ENCODE measurements around the gene GOLPH3. TPM values are rescaled to one million over a fixed set of nuclear protein-coding genes. Genes with fewer than 3 reads are reported as not detected.
A peak's percentile ranks its signal among the peaks of the same experiment; 100 is the strongest.

The GOLPH3 gene
- total RNA-seq, 1 experiment from 2014 or later = 98.7 TPM

- H4K20me1 ChIP-seq (ENCODE audit: control insufficient read depth, insufficient read depth, insufficient read length) = no peaks in the 10 kb centered on the region
- no peaks in the 10 kb centered on the region for H3K9me3 ChIP-seq (ENCODE audit: control insufficient read depth, low read depth, low read length)
- H3K23me2 ChIP-seq (ENCODE audit: insufficient read length, low read depth, low read length, poor library complexity, severe bottlenecking) = no peaks in the 10 kb centered on the region
- Mint-ChIP-seq H3K4me3 (no peak overlapping the region), H3K9me3 (peaks cover 2 to 7% of the 10 kb centered on the region in 2 experiments; a peak in 4 of 5 replicates), H3K27ac (peak overlapping the region in 1 of 3 experiments; percentile 13; a peak in 1 of 7 replicates), H3K27me3 (ENCODE audit: low read depth) (no peaks in the 10 kb centered on the region), H3K36me3 (ENCODE audit: insufficient read depth in 1 of 3, low read depth in 3 of 3) (peaks cover 23 to 42% (median 40%) of the 10 kb centered on the region in 3 experiments), H3K4me1 (peaks cover 6 to 8% of the 10 kb centered on the region in 2 experiments; a peak in 3 of 4 replicates)
- no peak overlapping the region for H3T11ph ChIP-seq (ENCODE audit: low read length)
- no peak overlapping the region for H4K5ac ChIP-seq (ENCODE audit: insufficient read length, low read depth, low read length)
- no peak for DNase-seq
- no peak overlapping the region for H3K14ac ChIP-seq (ENCODE audit: insufficient read depth, low read length)
- H2BK20ac ChIP-seq (ENCODE audit: low read depth, low read length, poor library complexity, severe bottlenecking) = no peak overlapping the region
- H3K56ac ChIP-seq (ENCODE audit: insufficient read length, low read depth, low read length) = no peak overlapping the region
- no peak for TF ChIP-seq CTCF (conservative IDR thresholded peaks at IDR 0.05)
- no peak overlapping the region for H3K4ac ChIP-seq (ENCODE audit: low read depth, low read length)
- no peak overlapping the region for H3K4me2 ChIP-seq (ENCODE audit: insufficient read depth, insufficient read length, low read length)
- no peak overlapping the region for H3K9ac ChIP-seq (ENCODE audit: extremely low read depth, insufficient read length, low read length)
- no peak overlapping the region for H2BK5ac ChIP-seq (ENCODE audit: insufficient read length, low read length)
- H3K23ac ChIP-seq (ENCODE audit: insufficient read length, low read depth, low read length) = no peak overlapping the region
- no peak overlapping the region for H2BK12ac ChIP-seq (ENCODE audit: insufficient read length, low read depth, low read length)
- H3K79me2 ChIP-seq (ENCODE audit: insufficient read depth, low read length) = peaks cover 28% of the 10 kb centered on the region; the same call in 1 of the 2 replicates
- peaks cover 6% of the 10 kb centered on the region for H3K79me1 ChIP-seq (ENCODE audit: insufficient read depth, low read depth, low read length, poor library complexity, severe bottlenecking)
- no peak overlapping the region for H2AK5ac ChIP-seq (ENCODE audit: insufficient read length, low read length)
- H4K8ac ChIP-seq (replicated peaks; ENCODE audit: insufficient read length, low read depth, low read length) = no peak overlapping the region
- no peak overlapping the region for H2AFZ ChIP-seq (ENCODE audit: low read length)
- H3K27me3 ChIP-seq (ENCODE audit: insufficient read depth, low read length) = no peaks in the 10 kb centered on the region
- no CpG with 5 or more reads among the region's 6 CpGs for WGBS (ENCODE audit: extremely low coverage, insufficient read length, low lambda C conversion rate)
- H3K27ac ChIP-seq (ENCODE audit: insufficient read length, low read depth, low read length) = no peak overlapping the region
- H4K91ac ChIP-seq (ENCODE audit: insufficient read length, low read depth, low read length) = no peak overlapping the region
- H3K4me1 ChIP-seq (ENCODE audit: insufficient read depth, low read length) = no peaks in the 10 kb centered on the region
- no peak overlapping the region for H3K18ac ChIP-seq (ENCODE audit: insufficient read length, low read depth, low read length)
- no peak overlapping the region for H2BK120ac ChIP-seq (ENCODE audit: low read depth, low read length, poor library complexity, severe bottlenecking)
- H2BK15ac ChIP-seq (ENCODE audit: low read depth, low read length) = no peak overlapping the region
Observed at GRCh38 chr5:32143617-32144377, 30.3 kb downstream of the GOLPH3 start.

Measured in H9 (cell line).